ENCODE measurements around the gene GPN3. TPM values are rescaled to one million over a fixed set of nuclear protein-coding genes. Genes with fewer than 3 reads are reported as not detected.

GPN3 gene
- total RNA-seq, 1 donor, result 16.4 TPM

GRCh38 chr12:110503432-110503831, 35.4 kb upstream of the GPN3 start:
- no peak for DNase-seq (ENCODE audit: low read depth)
- H3K4me3 ChIP-seq (ENCODE audit: low read depth, low read length), result no peak overlapping the region
- no peak for TF ChIP-seq CTCF (IDR thresholded peaks at IDR 0.05; ENCODE audit: insufficient read depth, low read depth, low read length)

DNA sequence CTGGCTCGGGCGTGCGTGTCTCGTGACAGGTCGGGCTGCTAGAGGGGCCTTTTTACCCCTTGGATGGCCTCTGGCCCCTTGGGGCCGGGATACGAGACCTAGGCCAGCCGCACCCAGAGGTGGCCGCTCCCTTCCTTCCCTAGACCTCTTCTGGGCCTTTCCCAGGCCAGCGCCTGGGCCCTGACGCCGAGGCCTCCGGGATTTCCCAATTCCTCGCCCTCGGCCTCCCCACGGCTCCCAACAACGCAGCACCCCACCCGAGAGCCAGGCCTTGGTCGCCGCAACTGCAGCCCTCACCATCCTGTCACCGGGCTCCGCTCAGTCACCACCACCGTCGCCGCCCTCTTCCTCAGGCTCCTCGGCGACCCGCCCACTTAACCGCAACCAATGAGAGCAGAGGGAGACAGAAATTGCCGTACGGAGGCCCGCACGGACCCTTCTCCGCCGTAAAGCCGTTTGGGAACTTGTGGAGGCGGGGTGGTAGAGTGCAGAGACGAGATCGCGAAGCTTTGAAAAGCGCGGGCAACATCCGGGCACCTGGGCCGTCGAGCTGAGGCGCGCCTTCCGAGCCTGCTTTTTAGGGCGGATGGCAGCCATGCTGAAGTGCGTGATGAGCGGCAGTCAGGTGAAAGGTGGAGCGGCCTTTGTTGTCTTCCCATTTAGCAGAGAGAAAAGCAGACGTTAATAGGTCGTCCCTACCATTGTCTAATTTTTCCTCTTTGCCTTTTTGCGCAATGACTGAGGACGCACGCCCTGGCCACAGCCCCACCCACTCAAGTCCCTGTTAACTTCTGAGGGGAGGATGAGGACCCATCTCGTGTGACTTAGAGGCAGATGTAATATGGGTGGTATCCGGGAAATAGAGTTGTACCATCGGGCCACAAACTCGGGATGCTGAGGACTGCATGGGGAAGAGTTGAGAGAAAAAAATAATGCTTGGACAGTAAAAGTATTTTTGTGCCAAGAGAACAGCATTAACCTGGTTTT, 34.0 kb upstream of the GPN3 start, which contains the start of the genes RAD9B and VPS29:
RAD9B (plus strand) TSS at position 580 of the 987 bp plus-strand sequence; CDS start at position 587, 7 bp downstream.
VPS29 (minus strand) TSS at position 360 of the 987 bp plus-strand sequence; CDS start at position 300, 60 bp downstream.
- peak; percentile 0 for TF ChIP-seq CTCF (IDR thresholded peaks at IDR 0.05; ENCODE audit: insufficient read depth, low read depth, low read length)
- peak; percentile 99 for DNase-seq (ENCODE audit: low read depth)
- peak within 1 kb of the TSS; percentile 80 for H3K4me3 ChIP-seq (ENCODE audit: low read depth, low read length)

DNA sequence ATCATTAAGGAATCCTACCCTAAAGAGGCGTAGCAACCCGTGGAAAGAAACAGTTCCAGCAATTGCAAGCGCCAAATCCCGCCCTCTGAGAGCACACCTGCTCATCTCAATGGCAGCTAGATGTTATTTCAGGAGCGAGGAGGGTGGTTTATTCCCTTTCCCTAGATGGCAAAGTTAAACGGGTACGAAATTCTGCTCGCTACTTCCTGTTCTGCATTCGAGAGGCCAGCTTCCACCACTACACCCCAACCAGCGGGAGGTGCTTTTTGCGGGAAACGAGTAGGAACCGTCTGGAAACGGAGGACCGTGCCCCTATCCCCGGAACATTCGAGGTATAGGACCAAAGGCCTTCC, 33.3 kb upstream of the GPN3 start:
- DNase-seq (ENCODE audit: low read depth), result peak; percentile 56
- peak; percentile 14 for TF ChIP-seq CTCF (IDR thresholded peaks at IDR 0.05; ENCODE audit: insufficient read depth, low read depth, low read length)
- peak overlapping the region; percentile 80 for H3K4me3 ChIP-seq (ENCODE audit: low read depth, low read length)

DNA sequence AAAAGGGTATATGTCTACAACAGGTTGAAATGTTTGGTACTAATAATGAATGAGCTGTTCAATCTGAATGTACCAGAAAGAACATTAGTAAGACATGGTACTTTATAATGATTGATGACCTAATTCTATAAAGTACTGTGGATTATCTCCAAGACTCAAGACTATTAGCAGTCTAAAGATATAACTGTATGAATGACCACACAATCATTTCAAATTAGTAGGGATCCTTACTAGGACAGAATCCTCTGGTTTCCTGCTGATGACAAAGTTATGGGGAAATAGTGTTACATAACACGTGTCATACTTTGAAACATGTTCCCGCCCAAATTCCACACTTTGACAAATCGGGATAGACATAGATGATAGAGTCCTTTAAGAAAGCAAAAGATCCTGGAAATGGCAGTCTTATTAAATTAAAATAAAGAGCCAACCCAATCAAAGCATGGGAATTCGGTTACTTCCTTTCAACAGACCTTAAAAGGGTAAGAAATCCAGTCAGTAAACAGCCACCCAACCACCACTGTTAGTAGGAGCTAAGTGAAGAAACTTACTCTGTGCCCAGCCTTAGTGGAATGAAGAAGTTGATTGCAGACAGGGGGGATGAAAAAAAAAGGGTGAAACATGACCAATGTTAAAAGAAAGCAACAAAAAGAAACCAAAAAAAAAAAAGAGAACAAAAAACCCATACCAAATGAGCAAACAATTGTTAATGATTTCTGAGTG, 31.1 kb upstream of the GPN3 start:
- no peak overlapping the region for H3K4me3 ChIP-seq (ENCODE audit: low read depth, low read length)
- DNase-seq (ENCODE audit: low read depth), result peak; percentile 45
- TF ChIP-seq CTCF (IDR thresholded peaks at IDR 0.05; ENCODE audit: insufficient read depth, low read depth, low read length), result no peak

DNA sequence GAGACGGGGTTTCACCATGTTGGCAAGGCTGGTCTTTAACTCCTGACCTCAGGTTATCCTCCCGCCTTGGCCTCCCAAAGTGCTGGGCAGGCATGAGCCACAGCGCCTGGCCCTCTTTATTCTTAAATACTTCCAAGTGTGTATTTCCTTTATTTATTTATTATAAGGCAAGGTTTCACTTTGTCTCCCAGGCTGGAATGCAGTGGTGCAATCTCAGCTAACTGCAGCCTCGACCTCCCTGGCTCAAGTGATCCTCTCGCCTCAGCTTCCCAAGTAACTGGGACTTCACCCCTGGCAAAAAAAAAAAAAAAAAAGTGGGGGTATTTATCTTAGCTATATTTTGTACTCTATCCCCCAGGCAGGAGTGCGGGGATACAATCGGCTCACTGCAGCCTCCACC, 7.4 kb upstream of the GPN3 start:
- H3K4me3 ChIP-seq (ENCODE audit: low read depth, low read length), result no peak overlapping the region
- TF ChIP-seq CTCF (IDR thresholded peaks at IDR 0.05; ENCODE audit: insufficient read depth, low read depth, low read length), result no peak
- DNase-seq (ENCODE audit: low read depth), result peak; percentile 40

- no peak for TF ChIP-seq CTCF (IDR thresholded peaks at IDR 0.05; ENCODE audit: insufficient read depth, low read depth, low read length)
- H3K4me3 ChIP-seq (ENCODE audit: low read depth, low read length), result peak overlapping the region; percentile 84
These were observed 227 bp downstream of the GPN3 start for GRCh38 chr12:110467847-110468213.

More at GRCh38 chr12:110467847-110468213, 227 bp downstream of the GPN3 start:
- DNase-seq (ENCODE audit: low read depth), result no peak

Data from fibroblast of villous mesenchyme (primary cell).